NCI-H146 (cell line): ENCODE measurements around the gene SOX5.

ENCODE experiments used
- DNase-seq: peaks from one replicate; lab custom pipeline; 2025; lab: John Stamatoyannopoulos, UW

The SOX5 gene

DNA sequence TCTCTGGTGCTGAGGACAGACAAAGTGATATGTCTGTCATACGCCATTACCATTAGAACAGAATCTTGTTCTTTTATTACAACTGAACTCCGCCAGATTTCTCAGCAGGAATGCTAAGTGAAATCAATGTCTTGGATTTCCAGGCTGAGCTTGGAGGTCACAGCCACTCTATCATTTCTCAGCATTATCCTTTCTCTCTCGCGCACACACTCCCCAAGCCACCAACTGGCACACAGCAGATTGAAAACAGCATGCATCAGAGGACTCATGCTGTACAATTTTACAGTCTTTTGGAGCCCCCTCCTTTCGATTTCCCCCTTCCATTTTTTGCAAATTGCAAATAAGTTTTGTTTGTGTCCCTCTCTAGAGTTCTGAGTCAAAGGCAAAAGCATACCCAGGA lies 348.6 kb downstream of the SOX5 start:
- DNase-seq = no peak

DNA sequence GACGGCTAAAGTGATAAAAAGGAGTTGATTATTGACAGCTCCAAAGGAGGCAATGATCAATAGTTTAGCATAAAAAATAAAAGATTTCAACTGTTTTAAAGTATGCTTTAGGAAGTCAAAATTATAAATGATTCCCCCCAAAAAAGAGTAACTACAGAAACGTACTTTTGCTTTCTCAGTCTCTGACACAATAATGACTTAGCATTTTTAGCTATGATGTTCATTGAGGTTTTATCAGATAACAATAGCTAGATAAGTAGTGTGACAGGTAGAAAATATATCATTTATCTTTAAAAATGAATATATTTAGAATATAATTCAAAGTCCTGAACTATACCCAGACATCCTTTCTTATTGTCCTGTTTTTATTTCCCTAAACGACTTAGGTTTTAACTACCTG lies 352.9 kb downstream of the SOX5 start:
- DNase-seq = no peak

DNA sequence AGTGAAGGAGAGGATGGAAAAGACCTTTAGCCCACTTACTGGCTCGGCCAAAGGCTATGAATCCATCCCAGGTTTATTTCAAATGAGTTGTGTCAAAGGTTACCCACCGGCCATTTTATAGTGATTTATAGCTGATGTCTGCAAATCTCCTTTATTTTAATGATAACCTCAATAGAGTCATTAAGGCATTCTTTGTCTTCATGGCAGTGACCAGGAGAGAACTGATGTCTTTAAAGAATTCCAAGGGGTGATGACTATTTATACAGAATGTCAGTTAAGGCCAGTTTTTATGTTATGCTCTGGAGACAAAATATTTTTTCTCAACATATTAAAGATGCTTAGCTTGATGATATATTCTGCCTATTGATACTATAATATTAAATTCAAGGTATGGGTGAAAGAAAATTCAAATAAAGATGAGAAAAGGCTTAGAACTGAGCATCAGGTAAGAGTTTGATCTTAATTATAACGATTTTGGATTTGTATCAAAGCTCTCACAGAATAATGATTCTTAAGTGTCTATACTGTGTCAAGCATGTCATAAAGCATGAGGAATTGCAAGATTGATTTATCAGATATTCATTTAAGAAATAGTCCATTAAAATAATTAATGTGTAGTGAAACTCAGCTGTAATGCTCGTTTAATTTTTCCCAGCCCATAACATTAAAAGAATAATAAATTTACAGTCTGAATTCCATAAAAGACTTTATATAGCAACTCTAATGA lies 361.5 kb downstream of the SOX5 start:
- DNase-seq = no peak

DNA sequence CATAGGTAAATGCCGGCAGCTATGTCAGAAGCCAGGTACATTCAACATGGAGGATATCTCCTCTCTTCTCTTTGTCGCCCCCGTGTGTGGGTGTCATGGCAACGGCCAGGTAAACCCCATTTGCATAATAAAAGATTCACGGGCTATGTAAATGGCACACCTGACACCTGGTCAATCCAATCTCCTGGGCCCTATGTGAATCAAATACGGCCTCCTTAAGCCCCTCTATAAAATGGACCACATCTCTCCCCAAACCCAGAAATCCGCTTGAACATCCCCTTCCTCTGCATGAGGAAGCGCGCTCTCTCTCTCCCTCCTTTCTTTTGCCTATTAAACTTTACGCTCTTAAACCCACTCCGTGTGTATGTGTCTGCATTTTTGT lies 363.7 kb downstream of the SOX5 start:
- DNase-seq = peak; percentile 13

DNA sequence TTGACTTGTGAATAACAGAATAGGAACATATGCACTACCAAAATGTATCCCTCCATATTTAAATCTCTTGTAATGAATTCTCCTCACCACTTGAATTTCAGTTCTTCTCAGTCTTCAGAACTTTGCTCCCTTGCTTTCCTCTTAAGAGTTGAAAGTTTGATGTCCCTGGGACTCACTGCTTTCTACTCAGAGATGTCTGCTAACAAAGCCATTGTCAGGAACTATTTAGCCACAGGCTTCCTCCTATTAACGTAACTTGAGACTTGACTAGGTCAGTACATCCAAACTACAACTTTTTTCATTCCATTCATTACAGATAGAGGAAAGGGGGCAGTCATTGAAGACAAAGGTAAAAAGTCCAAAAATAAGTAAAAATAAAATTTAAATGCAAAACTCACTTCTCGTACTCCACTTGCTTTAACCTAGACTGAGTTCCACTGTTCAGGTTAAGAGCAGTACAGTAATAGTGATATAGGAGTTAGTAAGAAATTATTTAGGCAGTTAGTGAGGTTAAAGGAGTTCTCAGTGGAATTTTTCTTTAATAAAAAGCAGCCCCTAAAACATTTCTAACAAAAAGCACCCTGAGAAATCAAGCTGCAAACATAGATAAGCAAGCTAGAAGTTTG lies 364.2 kb downstream of the SOX5 start:
- DNase-seq = no peak

DNA sequence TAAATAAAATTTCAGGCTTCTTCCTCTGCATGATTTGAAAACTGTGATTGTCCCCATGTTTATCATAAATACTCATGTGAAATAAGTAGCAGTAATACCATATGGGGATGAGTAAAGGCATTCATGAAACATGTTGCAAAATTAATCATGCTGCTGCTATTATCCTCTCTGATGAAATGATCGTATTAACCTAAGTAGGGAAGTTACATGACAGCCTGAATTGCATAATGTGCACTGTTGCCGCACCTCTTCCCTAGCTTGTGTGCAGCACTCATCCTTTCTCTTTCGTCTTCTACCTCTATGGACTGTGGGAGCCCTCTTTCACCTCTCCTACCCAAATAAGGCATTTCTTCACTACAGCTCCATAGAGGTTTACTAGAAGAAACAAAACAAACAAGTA lies 367.6 kb downstream of the SOX5 start:
- no peak for DNase-seq

DNA sequence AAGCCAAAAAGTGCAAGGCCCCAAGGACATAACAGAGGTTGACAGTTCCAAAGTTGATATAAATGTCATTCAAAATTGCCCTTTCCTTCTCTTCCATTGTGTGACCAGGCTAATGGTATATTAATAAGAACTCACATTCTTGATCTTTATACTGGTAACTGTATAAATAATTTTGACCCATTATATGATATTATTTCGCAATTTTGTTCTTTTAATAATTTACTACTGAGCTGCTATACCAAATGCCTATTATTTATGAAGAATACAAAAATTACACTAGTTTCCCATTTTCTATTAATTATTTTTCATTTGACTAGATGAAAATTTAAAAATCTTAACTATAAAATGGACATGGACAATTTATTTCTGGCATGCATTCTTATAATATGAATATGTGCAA lies 370.2 kb downstream of the SOX5 start:
- DNase-seq = no peak

DNA sequence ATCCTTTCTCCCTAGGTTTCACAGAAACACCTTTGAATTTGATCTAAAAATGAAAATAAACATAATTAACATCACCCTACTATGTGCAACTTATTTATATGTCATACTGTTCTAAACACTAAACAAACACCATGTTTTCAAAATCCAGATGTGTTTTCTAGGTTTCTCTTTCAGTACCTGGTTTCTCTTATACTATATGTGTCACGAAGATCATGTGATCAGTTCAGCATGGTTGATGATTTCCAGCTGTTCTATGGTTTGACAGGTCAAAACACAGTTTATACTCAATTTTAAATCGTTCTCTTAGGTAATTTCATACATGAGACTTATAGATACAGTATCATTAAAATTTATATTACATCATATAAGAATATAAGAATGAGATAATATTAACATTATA lies 373.1 kb downstream of the SOX5 start:
- no peak for DNase-seq

DNA sequence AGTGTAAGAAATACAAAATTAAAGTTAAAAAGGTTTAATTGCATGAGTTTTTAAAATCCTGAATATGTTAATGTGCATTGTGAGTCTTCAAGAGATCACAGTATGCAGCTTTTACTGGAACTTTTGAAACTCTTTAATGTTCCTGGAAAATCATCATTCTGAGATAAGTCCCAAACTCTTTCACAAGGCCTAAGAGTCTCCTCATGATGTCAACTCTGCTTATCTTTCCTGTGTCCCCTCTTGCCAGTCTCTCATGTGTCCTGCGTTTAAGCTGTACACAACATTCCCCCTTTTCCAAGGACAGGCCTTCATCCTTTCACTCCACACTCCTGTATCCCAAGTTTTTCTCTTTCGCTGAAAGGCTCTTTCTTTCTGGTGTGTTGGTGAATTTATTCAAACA lies 380.1 kb downstream of the SOX5 start:
- no peak for DNase-seq

DNA sequence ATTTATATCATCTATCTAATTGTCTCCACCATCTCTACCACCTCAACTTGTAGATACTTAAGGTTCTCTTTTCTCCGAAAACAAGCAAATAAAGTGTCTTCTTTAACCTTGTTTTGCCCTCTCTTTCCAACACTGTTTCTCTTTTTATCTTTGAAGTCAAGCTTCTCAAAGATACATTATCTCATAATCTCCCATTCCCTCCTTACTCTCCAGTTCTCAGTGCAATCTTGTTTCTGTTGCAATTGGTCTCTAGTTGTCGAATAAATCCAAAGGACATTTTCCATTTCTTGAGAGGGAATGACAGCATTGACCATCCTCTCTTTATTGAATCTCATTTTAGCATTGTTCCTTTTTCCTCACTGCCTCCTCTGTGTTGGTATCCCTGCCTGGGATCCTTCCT lies 383.3 kb downstream of the SOX5 start:
- no peak for DNase-seq

DNA sequence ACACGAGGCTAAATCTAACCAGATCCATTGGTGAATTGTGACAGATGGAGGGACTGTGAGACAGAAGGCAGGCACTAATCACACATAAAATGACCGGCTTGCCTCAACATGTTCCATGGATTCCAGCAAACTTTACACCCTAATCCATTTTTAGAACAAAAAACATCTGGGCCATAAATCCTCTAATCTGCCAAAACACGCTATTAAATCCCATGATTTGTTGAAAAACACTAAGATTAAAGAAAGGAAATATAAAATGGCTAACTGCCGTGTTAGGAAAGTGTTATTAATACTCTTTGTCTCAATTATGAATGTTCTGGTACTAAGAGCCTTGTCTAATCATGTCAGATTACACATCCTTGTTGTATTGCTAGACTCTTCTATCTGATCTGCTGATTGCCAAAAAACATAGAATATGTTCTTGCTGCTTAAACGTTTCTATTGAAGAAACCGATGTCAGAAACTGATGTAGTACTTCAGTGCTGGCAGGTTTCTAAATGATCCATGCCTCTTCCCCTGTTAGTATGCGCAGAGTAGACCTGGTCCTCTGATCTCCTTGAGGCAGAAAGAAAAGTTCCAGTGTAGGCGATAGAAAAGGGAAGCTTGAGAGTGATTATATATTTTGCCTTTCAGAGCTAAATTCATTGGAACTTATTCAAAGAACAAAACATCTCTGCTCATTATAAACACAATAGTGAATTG lies 384.9 kb downstream of the SOX5 start:
- peak; percentile 29 for DNase-seq

DNA sequence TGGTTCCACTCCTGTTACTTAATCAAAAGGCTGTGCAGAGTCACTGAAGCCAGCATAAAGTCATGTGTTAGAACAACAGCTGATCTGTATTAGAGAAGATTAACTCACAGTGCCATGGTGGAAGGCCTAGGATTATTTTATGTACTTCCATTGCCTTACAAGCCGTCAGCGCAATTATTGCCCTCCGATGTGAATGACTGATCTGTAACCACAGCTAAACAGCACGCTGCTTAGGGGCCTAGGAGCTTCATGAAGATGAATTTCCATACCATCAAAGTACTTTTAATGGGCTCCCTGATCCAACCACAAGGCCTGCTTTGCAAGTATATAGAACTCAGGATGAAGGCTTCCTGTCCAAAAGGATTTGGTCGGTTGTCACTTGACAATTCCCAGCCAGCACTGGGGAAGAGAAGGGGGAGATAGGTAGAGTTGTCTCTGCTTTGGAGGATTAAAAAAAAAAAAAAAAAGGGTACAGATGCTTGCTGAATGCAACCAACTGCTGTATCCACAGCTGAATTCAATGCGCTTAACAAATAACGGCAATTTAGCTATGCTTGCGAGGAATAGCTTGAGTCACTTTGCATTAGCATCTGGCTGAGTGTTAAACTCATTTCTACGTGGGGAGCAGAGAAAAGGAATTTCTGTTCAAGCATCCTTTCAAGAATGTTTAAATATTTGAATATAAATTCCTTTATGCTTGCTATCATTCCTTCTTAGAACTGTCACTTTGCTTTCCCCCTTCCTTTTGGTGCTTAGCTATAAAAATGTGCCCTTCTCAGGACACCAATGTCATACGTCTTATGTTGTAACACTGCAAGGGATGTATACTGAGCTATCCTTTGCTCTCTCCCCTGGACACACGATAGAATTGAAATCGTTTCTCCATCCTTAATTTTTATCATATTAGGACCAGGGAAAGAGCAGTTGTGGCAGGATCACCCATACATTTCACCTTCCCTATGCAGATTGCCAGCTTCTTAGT lies 387.8 kb downstream of the SOX5 start:
- DNase-seq = no peak

DNA sequence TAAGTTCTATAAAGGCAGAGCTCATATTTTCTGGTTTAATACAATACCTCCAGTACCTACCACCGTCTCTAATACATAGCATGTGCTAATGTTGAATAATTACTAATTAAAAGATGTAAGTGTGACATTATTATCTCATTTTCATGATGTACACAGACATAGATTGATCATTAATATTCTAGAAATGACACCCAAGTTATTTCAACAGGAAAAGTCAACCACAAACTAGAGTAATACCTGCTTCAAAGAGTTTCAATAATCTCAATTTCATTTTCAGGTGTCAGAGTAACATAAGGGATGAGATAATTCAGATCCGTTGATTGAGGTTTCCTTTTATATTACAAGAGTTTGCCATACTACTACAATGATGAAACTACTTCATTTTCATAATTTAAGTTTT lies 388.9 kb downstream of the SOX5 start:
- DNase-seq = no peak

DNA sequence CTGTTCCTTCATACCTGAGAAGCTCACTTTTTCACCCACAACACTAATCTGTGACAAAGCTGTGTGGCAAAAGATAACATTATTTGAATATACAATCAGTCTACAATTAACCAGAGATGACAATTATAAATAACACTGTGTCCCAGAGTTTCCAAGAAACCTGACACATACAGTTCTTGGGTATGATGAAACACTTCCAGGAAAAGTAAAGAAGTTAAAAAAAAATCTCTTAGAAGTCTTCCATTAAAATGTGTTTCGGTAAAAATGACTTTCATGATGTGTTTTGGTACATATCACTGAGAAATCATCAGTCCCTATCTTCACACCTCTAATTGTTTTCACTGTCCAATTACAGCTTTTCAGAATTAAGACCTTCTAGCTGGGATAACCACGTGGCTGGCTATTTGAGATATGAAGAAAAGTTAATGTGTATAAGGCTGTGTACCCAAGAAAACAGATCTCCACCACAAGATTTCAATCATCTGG lies 390.2 kb downstream of the SOX5 start:
- DNase-seq = no peak

DNA sequence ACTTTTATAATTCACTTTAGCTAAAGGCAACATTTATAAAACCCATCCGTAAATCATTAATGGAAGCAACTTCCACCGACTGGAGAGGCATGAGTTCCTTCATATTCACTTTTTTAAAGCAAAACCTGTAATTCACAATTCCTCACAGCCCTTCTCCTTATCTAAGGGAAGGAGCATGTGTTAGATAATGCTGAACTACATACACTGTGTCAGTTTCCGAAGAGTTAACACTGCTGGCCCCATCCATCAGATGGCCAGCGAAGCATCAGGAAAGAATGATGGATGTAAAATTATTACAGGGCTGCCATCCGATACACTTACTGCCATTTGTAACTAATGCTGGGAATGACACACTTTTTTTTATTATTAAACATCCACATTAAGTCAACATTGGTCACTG lies 392.8 kb downstream of the SOX5 start:
- peak; percentile 45 for DNase-seq

DNA sequence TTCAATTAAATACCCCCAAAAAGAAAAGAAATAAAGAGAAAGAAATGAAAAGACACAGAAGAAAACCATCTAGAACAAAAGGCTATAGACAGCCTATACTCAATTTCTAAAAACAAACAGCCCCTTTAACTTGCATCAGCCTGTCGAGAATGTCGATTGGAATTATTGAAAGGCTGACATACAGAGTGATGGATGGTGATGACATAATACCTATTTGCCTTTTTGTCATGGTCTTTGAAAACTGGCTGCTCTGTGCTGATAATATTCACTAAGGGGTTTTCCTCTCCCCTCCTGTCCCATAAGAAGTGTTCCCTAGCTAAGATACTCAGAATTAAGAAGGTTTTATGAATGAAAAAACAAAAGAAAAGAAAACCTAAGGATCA lies 393.7 kb downstream of the SOX5 start:
- peak; percentile 67 for DNase-seq

DNA sequence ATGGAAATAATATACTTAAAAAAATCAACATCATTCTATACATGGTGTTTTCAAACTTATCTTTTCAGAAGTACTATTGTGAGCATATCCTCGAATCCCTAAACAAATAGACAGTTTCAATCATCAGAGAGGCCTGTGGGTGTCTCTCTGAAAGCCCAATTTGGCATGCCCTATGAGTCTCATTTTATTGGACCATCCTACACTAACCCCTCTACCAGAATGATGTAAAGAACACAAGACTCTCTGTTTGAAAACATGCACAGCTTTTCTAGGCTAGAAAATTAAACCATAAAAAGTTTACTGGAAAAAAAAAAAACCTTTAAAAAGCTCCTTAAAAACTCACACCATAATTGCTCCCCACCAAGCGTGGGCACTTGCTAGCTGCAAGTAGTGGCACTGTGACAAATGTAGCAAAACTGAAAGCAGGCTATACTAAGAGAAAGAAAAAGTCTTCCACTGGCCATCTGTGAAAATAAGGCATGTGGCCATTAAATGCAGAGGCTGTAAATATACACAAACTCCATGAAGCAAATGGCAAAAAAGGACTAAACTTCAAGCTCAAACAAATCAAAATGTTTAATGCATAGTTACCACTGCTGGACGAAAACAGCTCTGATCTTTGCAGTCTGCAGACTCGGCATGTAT lies 394.2 kb downstream of the SOX5 start:
- peak; percentile 15 for DNase-seq

DNA sequence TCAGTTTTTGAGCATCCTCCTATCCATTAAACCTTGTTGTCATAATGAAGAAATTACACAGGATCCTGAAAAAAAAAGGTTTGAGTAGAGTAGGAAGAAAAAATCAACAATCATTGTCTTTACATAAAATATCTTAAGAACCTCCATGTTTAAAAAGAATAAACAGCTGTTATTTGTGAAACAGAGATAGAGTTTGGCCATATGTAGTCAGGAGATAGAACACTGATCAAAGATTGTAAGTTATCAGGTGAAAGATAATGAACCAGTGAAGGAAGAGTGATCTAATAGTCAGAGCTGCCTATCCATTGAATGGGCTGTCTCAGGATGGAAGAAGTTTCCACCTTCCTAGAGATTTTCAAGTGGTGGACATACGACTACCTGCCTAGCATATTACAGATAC lies 397.1 kb downstream of the SOX5 start:
- DNase-seq = no peak

DNA sequence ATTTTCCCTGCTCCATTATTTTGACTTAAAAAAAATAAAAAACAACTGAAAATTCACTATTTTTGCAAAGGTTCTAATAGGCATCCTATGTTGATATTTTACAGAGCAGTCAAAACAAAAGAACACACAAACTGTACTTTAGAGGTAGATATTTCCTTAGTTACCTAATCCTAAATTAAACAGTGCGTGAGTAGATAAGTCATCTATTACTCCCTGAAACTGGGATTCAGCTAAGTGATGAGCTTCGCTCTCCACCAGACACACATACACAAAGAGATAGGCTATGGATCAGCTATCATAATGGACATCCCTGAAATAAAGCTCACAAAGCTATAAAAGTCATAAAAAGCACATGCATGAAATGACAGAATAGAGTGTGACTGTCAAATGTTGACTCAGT lies 398.7 kb downstream of the SOX5 start:
- DNase-seq = no peak

DNA sequence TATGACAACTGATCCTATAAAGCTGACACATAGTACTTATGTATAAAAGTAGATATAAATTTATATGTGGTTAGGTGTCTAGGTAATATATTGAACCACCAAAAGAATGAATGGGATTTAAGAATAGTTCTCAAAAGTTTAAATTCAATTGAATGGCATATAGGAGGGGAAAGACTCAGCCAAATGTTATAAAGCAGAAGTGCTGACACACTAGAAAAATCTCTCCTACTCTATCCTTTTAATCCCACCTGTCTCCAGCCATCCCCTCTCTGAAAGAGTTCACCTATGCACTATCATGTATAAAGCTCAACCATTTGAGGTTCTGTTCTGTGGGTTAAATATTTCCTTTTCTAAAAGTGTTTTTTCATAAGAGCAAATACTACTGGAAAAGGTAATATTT lies 400.7 kb downstream of the SOX5 start:
- no peak for DNase-seq

DNA sequence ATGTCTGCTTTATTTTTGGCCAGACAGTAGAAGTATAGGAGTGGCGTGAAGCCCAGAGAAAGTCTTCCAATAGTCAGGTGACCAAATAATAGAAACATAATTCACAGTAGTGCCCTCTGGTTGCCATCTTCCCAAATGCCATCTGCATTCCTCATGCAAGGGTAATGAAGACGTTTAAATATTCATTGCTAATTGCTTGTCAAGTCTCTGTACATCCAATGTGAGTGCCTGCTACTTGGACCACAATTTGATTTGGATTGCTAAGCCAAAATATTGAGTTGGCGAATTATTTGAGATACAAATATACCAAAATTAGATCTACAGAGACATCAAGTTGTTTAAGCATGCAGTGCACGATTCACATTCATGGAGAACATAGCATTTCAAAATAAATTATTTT lies 402.7 kb downstream of the SOX5 start:
- DNase-seq = no peak

DNA sequence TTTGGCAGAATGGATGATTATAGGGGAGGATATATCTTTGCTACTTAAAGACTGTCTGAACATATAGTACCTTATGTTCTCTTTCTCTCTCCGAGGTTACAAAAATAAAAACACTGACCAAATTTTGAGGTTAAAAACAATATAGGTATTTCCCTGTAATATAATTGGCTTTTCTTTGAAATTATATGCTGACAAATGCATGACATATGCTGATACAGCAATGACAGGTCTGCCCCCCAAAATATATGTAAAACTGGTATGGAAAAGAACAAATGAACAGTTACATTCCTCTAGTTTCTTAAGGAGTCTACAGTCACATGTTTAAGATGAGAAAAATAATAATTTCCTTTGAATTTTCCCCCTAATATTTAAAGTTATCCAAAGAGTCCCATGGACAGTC lies 405.7 kb downstream of the SOX5 start:
- no peak for DNase-seq
